Mesothelial cell of epicardium (in vitro differentiated cells): ENCODE results near the gene IER2. TPM values are rescaled to one million over a fixed set of nuclear protein-coding genes. Genes with fewer than 3 reads are reported as not detected.

ENCODE experiments used
- DNase-seq, 2 experiments: peaks; one replicate each; pipeline ENCODE4 v3.0.0; 2021; ENCODE audit warnings: low spot score in 2 of 2; ENCODE audit not compliant: unreplicated experiment in 2 of 2
- H3K27ac Mint-ChIP-seq: 2 replicates; pipeline ENCODE4 v1.8.0; 2021; ENCODE audit warnings: mixed read lengths
- H3K27me3 Mint-ChIP-seq: 2 replicates; pipeline ENCODE4 v1.8.0; 2021; ENCODE audit warnings: low read depth, mixed read lengths
- H3K36me3 Mint-ChIP-seq: 2 replicates; pipeline ENCODE4 v1.8.0; 2021; ENCODE audit warnings: mixed read lengths
- H3K4me1 Mint-ChIP-seq: 2 replicates; pipeline ENCODE4 v1.8.0; 2021; ENCODE audit warnings: mixed read lengths
- H3K4me3 Mint-ChIP-seq: 2 replicates; pipeline ENCODE4 v1.8.0; 2021; ENCODE audit warnings: mild to moderate bottlenecking, moderate library complexity, mixed read lengths
- H3K9me3 Mint-ChIP-seq: 2 replicates; pipeline ENCODE4 v1.8.0; 2021; ENCODE audit warnings: mixed read lengths
- CTCF ChIP-seq: fragments of 200-600 bp; sonication (generic); IDR thresholded peaks from one replicate; pipeline ENCODE4 v1.5.0; 2021; ENCODE audit warnings: antibody characterized with exemption; ENCODE audit not compliant: unreplicated experiment
- total RNA-seq: library from RNA; stranded (reverse); gene quantifications from 3 replicates; pipeline ENCODE4 v1.2.1, GENCODE V29; 2021

Gene IER2
- total RNA-seq, 1 donor from 2014 or later: 282 TPM

- TF ChIP-seq CTCF: no peak
- H3K27me3 Mint-ChIP-seq: no peaks in the 10 kb centered on the region
- H3K27ac Mint-ChIP-seq: no peak overlapping the region
- no peaks in the 10 kb centered on the region for H3K36me3 Mint-ChIP-seq
- H3K4me1 Mint-ChIP-seq: no peaks in the 10 kb centered on the region
- no peak overlapping the region for H3K4me3 Mint-ChIP-seq
- no peaks in the 10 kb centered on the region for H3K9me3 Mint-ChIP-seq
- no peak for DNase-seq
Measured at GRCh38 chr19:13127811-13128575, 22.2 kb upstream of the IER2 start.

GRCh38 chr19:13128583-13128982 lies 21.6 kb upstream of the IER2 start:
- Mint-ChIP-seq H3K36me3 (no peaks in the 10 kb centered on the region), H3K27ac (no peak overlapping the region), H3K9me3 (no peaks in the 10 kb centered on the region), H3K27me3 (no peaks in the 10 kb centered on the region), H3K4me3 (no peak overlapping the region), H3K4me1 (no peaks in the 10 kb centered on the region)
- no peak for DNase-seq
- TF ChIP-seq CTCF: no peak

GRCh38 chr19:13129384-13129783 lies 20.8 kb upstream of the IER2 start:
- Mint-ChIP-seq H3K9me3 (no peaks in the 10 kb centered on the region), H3K36me3 (no peaks in the 10 kb centered on the region), H3K4me1 (no peaks in the 10 kb centered on the region), H3K4me3 (no peak overlapping the region), H3K27ac (no peak overlapping the region), H3K27me3 (no peaks in the 10 kb centered on the region)
- TF ChIP-seq CTCF: no peak
- DNase-seq: no peak

- H3K4me1 Mint-ChIP-seq: no peaks in the 10 kb centered on the region
- no peak overlapping the region for H3K4me3 Mint-ChIP-seq
- no peaks in the 10 kb centered on the region for H3K27me3 Mint-ChIP-seq
- H3K36me3 Mint-ChIP-seq: no peaks in the 10 kb centered on the region
- no peak for DNase-seq
- H3K27ac Mint-ChIP-seq: no peak overlapping the region
- no peaks in the 10 kb centered on the region for H3K9me3 Mint-ChIP-seq
- no peak for TF ChIP-seq CTCF
Measured at GRCh38 chr19:13130886-13131490, 19.2 kb upstream of the IER2 start.

- DNase-seq: no peak
- H3K36me3 Mint-ChIP-seq: peaks cover 2% of the 10 kb centered on the region
- H3K27ac Mint-ChIP-seq: peak overlapping the region; percentile 2
- H3K4me3 Mint-ChIP-seq: no peak overlapping the region
- no peaks in the 10 kb centered on the region for H3K9me3 Mint-ChIP-seq
- no peaks in the 10 kb centered on the region for H3K27me3 Mint-ChIP-seq
- no peaks in the 10 kb centered on the region for H3K4me1 Mint-ChIP-seq
- TF ChIP-seq CTCF: no peak
Measured at GRCh38 chr19:13132471-13133180, 17.6 kb upstream of the IER2 start.
